HEK293T (cell line): ENCODE measurements around the gene JAK3.
"Not testable (repeated sequence)": the region's sequence is repeated elsewhere in the genome, so short reads cannot be mapped to it uniquely, and the experiment has no call there.

ENCODE experiments used
- CTCF ChIA-PET: fragments of 350-600 bp; formaldehyde crosslinking; extraction: SDS; loops from one replicate; lab custom pipeline; 2021; ENCODE audit warnings: antibody characterized with exemption, inconsistent platforms; lab: Yijun Ruan, JAX
- POLR2A ChIA-PET: fragments of 350-600 bp; formaldehyde crosslinking; extraction: SDS; loops from one replicate; lab custom pipeline; 2020; ENCODE audit warnings: antibody characterized with exemption, inconsistent platforms; lab: Yijun Ruan, JAX
- DNase-seq: peaks from one replicate; pipeline ENCODE4 v3.0.0; 2012; ENCODE audit warnings: mixed read lengths; ENCODE audit errors: extremely low spot score
- ARNT ChIP-seq: fragments of 450-650 bp; IDR thresholded peaks from 2 replicates; pipeline ENCODE4 v1.6.1; 2017; ENCODE audit warnings: mild to moderate bottlenecking
- BHLHE40 ChIP-seq: fragments of 450-650 bp; IDR thresholded peaks from 2 replicates; pipeline ENCODE4 v1.6.1; 2016; ENCODE audit warnings: mild to moderate bottlenecking, moderate library complexity, borderline replicate concordance
- CTBP1 ChIP-seq: fragments of 450-650 bp; IDR thresholded peaks from 2 replicates; pipeline ENCODE4 v1.6.1; 2016; ENCODE audit warnings: borderline replicate concordance
- ELF4 ChIP-seq: fragments of 450-650 bp; IDR thresholded peaks from 2 replicates; pipeline ENCODE4 v1.6.1; 2017; ENCODE audit warnings: antibody characterized with exemption
- FOXA1 ChIP-seq: fragments of 450-650 bp; IDR thresholded peaks from 2 replicates; pipeline ENCODE4 v1.6.1; 2016; ENCODE audit warnings: mild to moderate bottlenecking
- FOXK2 ChIP-seq: fragments of 450-650 bp; IDR thresholded peaks from 2 replicates; pipeline ENCODE4 v1.6.1; 2016; ENCODE audit warnings: mild to moderate bottlenecking
- FOXM1 ChIP-seq: fragments of 450-650 bp; IDR thresholded peaks from 2 replicates; pipeline ENCODE4 v1.6.1; 2017; ENCODE audit warnings: mild to moderate bottlenecking, borderline replicate concordance
- HDGF ChIP-seq: fragments of 450-650 bp; IDR thresholded peaks from 2 replicates; pipeline ENCODE4 v1.6.1; 2017; ENCODE audit warnings: antibody characterized with exemption, borderline replicate concordance
- L3MBTL2 ChIP-seq: fragments of 450-650 bp; conservative IDR thresholded peaks from 2 replicates; pipeline ENCODE4 v1.6.1; 2016; ENCODE audit warnings: mild to moderate bottlenecking
- LEF1 ChIP-seq: fragments of 450-650 bp; IDR thresholded peaks from 2 replicates; pipeline ENCODE4 v1.6.1; 2017; ENCODE audit warnings: mild to moderate bottlenecking, borderline replicate concordance
- NFRKB ChIP-seq: fragments of 450-650 bp; IDR thresholded peaks from 2 replicates; pipeline ENCODE4 v1.6.1; 2016; ENCODE audit warnings: mild to moderate bottlenecking, moderate library complexity
- SP1 ChIP-seq: fragments of 450-650 bp; IDR thresholded peaks from 2 replicates; pipeline ENCODE4 v1.6.1; 2017
- SUZ12 ChIP-seq: fragments of 450-650 bp; IDR thresholded peaks from 2 replicates; pipeline ENCODE4 v1.6.1; 2016; ENCODE audit warnings: mild to moderate bottlenecking
- TARDBP ChIP-seq: fragments of 450-650 bp; IDR thresholded peaks from 2 replicates; pipeline ENCODE4 v1.6.1; 2016
- ZNF384 ChIP-seq: fragments of 450-650 bp; IDR thresholded peaks from 2 replicates; pipeline ENCODE4 v1.6.1; 2016
- TF ChIP-seq, protein P1 (sequence below): fragments of 450-650 bp; IDR thresholded peaks from 2 replicates; pipeline ENCODE4 v1.6.1; 2016

The JAK3 gene

DNA sequence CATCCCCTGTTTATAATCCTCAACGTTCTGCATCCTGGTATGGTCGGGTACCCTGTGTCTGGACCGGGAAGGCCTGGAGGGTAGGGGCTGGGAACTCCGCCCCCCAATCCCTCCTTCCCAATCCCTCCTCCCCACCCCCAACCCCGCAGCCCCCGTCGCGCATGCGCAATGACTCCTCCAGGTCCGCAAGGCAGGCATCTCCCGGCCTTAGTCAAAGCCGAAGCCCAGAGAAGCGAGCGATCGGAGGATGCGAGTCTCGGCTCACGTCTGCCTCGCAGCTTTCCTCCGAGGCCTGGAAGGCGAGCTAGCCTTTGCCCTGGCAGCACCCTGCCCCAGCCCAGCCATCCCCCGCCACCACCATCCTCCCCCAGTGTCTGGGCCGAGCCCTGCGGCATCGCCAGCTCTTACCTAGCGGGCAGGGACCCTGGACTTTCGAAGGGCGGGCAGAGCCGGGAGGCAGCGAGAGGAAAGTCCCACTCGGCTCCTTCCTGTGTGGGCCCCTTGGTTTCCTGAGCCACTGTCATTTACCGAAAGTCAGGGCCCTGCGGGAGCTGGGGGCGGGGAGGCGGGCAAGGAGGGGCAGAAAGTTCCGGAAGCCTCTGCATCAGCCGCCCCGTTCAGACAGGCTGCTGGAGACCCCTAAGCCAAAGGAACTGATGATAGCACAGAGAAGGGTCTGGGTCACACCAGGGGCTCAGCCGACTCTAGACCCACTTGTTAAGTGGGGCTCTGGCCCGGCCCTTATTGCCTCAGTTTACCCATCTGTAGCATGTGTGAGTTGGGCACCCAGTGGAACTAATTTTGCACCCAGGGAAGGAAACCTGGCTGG, at the start of gene JAK3:
Gene JAK3 (minus strand): TSS at position 445 of the 829 bp plus-strand sequence. CDS start 3,565 bp downstream, outside the sequence.
- DNase-seq, result peak; percentile 69
- CTCF ChIA-PET, result interaction anchor here (0.7 kb wide), 1 partner anchor 11 kb away, joined by 4 read pairs; no protein-coding TSS in a partner anchor
- POLR2A ChIA-PET, result interaction anchor here (1.1 kb wide), 1 partner anchor 12 kb away, joined by 3 read pairs; no protein-coding TSS in a partner anchor

DNA sequence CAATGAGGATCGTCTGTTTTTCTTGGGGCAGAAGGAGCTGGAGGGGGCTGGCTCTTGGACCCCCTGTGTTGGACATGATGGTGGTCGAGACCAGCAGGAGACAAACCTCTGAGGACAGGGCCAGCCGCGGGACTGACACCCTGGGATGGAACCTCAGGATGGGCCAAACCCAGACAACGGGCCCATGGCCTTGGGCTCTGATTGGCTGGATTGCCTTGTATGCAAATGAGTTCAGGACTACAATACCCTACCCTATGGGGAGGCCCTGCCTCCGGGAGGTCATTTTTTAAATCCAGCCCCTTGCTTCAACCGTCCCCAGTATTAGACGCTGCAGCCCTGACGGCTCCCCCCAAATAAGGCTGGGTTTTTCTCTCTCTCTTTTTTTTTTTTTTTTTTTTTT, 46.0 kb upstream of the JAK3 start:
- ChIA-PET POLR2A (no interaction called here), CTCF (no interaction called here)
- no peak for DNase-seq
- TF ChIP-seq BHLHE40, result no peak
- TF ChIP-seq TARDBP, result no peak
- no peak for TF ChIP-seq ARNT
- no peak for TF ChIP-seq HDGF
- no peak for TF ChIP-seq SP1

More for the DNA sequence above, at the start of gene JAK3:
- TF ChIP-seq BHLHE40 (no peak), CTBP1 (no peak), HDGF (no peak), L3MBTL2 (0 out of 2 replicates have a peak, but pooled peaks have one; percentile 13), SP1 (no peak)

DNA sequence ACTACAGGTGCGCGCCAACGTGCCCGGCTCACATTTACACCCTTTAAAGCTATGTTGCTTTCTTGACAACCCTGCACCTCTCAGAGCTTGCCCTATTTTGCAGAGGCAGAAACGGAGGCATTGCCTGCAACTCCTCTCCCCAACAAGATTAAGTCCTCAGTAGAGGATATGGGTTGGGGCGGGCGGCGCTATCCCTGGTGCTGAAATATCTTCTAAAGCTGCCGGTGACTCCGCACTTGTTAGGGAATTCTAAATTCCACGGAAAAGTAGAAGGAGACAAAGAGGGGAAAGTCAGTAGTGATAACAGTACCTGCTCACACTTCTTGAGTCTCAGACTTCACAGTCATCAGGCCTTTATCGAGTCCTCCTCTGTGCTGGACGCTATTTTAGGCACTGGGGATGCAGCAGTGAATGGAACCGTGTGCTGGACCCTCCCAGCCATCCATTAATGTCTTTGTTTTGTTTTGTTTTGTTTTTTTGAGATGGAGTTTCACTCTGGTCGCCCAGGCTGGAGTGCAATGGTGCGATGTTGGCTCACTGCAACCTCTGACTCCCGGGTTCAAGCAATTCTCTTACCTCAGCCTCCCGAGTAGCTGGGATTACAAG, 41.9 kb upstream of the JAK3 start:
- DNase-seq, result peak; percentile 62
- no peak for TF ChIP-seq FOXA1
- TF ChIP-seq FOXM1, result no peak
- no peak for TF ChIP-seq SP1
- TF ChIP-seq ELF4, result no peak
- no peak for TF ChIP-seq L3MBTL2
- TF ChIP-seq FOXK2, result no peak
- CTCF ChIA-PET, result no interaction called here
- POLR2A ChIA-PET, result interaction anchor here (2.0 kb wide), 1 partner anchor 43 kb away, joined by 6 read pairs; the partner anchor contains the start of gene CCDC124

DNA sequence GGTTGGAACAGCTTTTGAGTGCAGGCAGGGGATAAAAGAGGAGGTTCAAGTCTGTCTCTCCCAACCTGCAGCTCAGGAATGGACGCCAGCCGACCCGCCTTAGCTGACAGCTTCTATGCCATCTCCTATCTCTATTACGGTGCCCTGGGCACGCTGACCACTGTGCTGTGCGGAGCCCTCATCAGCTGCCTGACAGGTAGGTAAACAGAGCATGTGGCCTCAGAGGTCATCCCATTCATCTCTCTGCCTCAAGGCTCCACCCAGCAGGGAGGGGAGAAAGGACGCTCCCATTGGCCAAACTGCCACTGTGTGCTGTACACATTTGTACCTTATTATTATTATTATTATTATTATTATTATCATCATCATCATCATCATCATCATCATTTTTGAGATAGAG, 40.5 kb upstream of the JAK3 start:
- DNase-seq, result no peak
- ChIA-PET POLR2A (interaction anchor here (1.1 to 2.0 kb wide), 2 partner anchors 29 to 45 kb away, joined by 4 to 6 read pairs; partner anchors contain the start of genes CCDC124 and RPL18A), CTCF (no interaction called here)
- TF ChIP-seq ELF4 (no peak), NFRKB (no peak), BHLHE40 (no peak), TARDBP (no peak), HDGF (no peak), FOXM1 (no peak), SP1 (no peak), FOXK2 (no peak), ZNF384 (no peak), FOXA1 (no peak), SUZ12 (no peak)

DNA sequence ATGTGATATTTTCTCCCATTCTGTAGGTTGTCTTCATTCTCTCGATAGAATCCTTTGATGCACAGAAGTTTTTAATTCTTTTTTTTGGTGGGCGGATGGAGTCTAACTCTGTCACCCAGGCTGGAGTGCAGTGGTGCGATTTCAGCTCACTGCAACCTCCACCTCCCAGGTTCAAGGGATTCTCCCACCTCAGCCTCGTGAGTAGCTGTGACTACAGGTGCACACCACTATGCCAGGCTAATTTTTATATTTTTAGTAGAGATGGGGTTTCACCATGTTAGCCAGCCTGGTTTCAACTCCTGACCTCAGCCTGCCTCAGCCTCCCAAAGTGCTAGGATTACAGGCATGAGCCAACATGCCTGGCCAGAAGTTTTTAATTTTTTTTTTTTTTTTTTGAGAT, 39.4 kb upstream of the JAK3 start:
- POLR2A ChIA-PET, DNase-seq, CTCF ChIA-PET: not testable (repeated sequence)

DNA sequence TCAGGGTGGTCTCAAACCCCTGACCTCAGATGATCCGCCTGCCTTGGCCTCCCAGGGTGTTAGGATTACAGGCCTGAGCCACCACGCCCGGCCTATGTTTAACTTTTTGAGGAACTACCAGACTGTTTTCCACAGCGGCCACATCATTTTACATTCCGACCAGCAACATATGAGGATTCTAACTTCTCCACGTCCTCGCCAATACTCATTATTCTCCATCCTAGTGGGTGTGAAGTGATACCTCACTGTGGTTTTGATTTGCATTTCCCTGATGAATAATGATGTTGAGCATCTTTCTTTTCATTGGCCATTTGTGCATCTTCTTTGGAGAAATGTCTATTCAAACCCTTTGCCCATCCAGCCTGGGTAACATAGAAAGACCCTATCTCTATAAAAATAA, 38.7 kb upstream of the JAK3 start:
- ChIA-PET CTCF (interaction anchor here (0.7 kb wide), 1 partner anchor 51 kb away, joined by 6 read pairs; no protein-coding TSS in a partner anchor), POLR2A (no interaction called here)
- TF ChIP-seq L3MBTL2, result no peak
- no peak for TF ChIP-seq LEF1
- no peak for TF ChIP-seq ARNT
- TF ChIP-seq SUZ12, result no peak
- TF ChIP-seq SP1, result no peak
- TF ChIP-seq NFRKB, result no peak
- TF ChIP-seq CTBP1, result no peak
- no peak for TF ChIP-seq BHLHE40
- no peak for DNase-seq

DNA sequence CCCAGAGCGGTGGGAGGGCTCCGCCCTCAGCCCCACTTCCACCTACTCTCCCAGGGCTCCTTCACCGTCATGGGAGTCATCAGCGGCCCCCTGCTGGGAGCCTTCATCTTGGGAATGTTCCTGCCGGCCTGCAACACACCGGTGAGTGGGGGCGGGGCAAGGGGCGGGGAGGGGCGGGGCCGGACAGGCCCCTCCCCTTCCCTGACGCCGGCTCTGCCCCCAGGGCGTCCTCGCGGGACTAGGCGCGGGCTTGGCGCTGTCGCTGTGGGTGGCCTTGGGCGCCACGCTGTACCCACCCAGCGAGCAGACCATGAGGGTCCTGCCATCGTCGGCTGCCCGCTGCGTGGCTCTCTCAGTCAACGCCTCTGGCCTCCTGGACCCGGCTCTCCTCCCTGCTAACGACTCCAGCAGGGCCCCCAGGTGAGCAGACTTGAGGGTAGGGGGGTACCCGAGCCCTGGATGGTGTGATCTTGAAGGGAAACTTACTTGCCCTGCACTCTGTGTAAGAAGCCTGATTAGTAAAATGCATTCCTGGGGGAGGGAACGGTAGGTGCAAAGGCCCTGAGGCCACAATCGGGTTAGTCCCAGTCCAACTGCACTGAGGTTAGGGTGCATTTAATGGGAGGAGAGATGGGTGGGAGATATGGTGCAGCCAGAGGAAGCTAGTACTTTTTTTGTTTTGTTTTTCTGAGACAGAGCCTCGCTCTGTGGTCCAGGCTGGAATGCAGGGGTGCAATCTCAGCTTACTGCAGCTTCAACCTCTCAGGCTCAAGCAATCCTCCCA, 36.0 kb upstream of the JAK3 start:
- ChIA-PET POLR2A (no interaction called here), CTCF (no interaction called here)
- peak; percentile 69 for DNase-seq
- TF ChIP-seq L3MBTL2 (no peak), BHLHE40 (no peak), CTBP1 (no peak), TARDBP (no peak), ARNT (no peak), LEF1 (no peak), FOXA1 (no peak), FOXK2 (no peak), ELF4 (no peak), SP1 (no peak), SUZ12 (no peak), HDGF (no peak)

DNA sequence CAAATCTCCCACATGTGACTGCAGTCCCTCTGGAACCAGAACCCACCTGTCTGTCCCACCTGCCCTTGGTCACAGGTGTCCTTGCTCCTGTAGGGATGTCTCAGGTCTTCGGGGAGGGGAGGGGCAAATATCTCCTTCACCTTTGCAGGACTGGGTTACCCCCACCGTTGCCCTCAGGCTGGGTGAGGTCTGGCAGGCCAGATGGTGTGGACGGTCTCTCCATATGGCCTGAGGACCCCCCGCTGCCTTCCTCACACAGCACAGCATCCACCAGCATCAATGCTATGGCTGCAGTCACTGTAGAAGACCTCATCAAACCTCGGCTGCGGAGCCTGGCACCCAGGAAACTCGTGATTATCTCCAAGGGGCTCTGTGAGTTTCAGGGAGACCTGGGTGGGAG, 33.9 kb upstream of the JAK3 start:
- ChIA-PET POLR2A (no interaction called here), CTCF (no interaction called here)

More for the DNA sequence above, 33.9 kb upstream of the JAK3 start:
- DNase-seq, result no peak
- TF ChIP-seq FOXK2 (no peak), FOXA1 (no peak), SP1 (no peak), ELF4 (no peak)
- TF ChIP-seq, protein P1, sequence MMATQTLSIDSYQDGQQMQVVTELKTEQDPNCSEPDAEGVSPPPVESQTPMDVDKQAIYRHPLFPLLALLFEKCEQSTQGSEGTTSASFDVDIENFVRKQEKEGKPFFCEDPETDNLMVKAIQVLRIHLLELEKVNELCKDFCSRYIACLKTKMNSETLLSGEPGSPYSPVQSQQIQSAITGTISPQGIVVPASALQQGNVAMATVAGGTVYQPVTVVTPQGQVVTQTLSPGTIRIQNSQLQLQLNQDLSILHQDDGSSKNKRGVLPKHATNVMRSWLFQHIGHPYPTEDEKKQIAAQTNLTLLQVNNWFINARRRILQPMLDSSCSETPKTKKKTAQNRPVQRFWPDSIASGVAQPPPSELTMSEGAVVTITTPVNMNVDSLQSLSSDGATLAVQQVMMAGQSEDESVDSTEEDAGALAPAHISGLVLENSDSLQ, result no peak
